ENCODE results near the gene COG8.
"Not testable (repeated sequence)": the region's sequence is repeated elsewhere in the genome, so short reads cannot be mapped to it uniquely, and the experiment has no call there.

The COG8 gene

DNA sequence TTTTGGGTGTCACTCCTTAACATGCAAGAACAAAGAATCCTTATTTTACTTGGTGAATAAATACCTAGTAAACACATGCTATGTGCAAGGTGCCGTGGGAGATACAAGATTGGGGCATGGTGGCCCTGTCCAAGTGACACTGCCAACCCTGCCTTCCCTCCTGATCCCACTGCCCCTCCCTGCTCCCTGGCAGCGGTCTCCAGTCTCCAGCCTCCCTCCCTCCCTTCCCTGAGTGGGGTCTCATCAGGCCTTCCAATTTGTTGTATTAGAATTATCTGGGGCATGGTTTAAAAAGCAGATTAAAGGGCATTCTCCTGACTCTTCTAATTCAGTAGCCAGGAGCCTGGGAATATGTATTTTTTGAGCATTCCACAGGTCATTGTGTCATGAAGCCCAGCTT, 24.7 kb upstream of the COG8 start:
- DNase-seq (ENCODE audit: insufficient read length, low spot score) (no peak), FAIRE-seq (no peak)
- TF ChIP-seq, protein P1, sequence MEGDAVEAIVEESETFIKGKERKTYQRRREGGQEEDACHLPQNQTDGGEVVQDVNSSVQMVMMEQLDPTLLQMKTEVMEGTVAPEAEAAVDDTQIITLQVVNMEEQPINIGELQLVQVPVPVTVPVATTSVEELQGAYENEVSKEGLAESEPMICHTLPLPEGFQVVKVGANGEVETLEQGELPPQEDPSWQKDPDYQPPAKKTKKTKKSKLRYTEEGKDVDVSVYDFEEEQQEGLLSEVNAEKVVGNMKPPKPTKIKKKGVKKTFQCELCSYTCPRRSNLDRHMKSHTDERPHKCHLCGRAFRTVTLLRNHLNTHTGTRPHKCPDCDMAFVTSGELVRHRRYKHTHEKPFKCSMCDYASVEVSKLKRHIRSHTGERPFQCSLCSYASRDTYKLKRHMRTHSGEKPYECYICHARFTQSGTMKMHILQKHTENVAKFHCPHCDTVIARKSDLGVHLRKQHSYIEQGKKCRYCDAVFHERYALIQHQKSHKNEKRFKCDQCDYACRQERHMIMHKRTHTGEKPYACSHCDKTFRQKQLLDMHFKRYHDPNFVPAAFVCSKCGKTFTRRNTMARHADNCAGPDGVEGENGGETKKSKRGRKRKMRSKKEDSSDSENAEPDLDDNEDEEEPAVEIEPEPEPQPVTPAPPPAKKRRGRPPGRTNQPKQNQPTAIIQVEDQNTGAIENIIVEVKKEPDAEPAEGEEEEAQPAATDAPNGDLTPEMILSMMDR (IDR thresholded peaks at IDR 0.05; ENCODE audit: insufficient read depth, missing control alignments): no peak

DNA sequence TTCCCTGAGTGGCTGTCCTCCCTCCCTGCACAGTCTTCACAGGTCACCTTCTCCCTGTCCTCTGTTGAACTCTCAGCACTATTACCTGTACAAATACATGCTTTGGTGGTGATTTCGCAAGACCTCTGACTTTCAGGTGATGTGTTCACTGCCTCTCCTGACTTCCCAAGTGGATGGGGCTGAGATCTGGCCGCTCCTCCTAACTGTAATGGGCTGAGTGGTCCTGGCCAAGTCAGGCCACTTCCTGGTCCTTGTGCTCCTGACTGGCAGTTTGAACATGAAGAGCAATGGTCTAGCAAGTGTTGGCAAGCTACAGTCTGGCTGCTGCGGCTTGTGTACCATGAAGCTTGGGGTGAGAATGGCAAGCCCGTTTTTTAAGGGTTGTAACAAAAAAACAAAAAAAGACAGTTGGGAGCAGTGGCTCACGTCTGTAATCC, 23.9 kb upstream of the COG8 start:
- TF ChIP-seq, protein P1 (IDR thresholded peaks at IDR 0.05; ENCODE audit: insufficient read depth, missing control alignments): no peak
- no peak for DNase-seq (ENCODE audit: insufficient read length, low spot score)
- FAIRE-seq: no peak

DNA sequence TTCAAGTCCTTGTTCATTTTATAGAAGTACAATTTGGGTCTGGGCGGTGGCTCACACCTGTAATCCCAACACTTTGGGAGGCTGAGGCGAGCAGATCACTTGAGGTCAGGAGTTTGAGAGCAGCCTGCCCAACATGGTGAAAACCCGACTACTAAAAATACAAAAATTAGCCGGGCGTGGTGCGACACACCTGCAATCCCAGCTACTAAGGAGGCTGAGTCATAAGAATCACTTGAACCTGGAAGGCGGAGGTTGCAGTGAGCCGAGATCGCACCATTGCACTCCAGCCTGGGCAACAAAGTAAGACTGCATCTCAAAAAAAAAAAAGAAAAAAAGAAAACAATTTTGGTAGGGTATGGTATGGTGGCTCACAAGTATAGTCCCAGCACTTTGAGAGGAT, 20.7 kb upstream of the COG8 start:
- not testable (repeated sequence) for DNase-seq (ENCODE audit: insufficient read length, low spot score); FAIRE-seq

DNA sequence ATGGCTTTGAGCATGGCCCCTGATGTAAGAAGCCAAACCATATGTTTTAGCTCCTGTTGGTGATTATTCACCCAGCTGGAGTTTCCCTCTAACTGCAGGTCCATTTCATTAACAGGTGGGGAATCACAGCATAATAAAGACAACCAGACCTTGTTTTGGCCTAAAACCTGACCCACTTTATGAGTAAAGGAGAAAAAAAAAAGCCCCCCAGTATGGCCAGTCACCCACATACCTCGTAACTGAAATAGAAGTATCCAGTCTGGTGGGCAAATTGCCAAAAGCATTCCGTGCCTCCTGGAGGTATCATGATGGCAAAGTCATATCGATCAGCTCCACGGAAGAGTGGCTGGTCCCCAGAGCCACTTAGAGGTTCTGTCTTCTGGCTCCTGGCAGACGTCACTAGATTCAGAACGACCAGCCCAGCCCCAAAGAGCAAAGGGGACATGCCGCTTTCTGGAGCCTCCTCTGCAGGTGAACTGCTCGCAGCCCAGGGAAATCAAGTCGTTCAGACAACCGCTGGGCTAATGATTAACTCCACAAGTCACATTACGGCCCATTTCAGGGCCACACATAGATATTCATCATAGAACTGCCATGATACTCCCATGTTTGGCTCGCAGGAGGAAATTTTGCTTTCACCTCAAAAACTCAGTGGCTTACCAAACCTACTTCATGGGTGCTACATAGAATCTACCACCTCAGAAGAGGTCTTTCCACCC, 12.1 kb upstream of the COG8 start, which contains the start of gene TMED6:
Gene TMED6, minus strand, starts transcription at position 478 of the 719 bp plus-strand sequence. Its CDS starts 33 bp downstream, at position 445.
- TF ChIP-seq, protein P1 (IDR thresholded peaks at IDR 0.05; ENCODE audit: insufficient read depth, missing control alignments): no peak
- FAIRE-seq: no peak
- no peak for DNase-seq (ENCODE audit: insufficient read length, low spot score)

DNA sequence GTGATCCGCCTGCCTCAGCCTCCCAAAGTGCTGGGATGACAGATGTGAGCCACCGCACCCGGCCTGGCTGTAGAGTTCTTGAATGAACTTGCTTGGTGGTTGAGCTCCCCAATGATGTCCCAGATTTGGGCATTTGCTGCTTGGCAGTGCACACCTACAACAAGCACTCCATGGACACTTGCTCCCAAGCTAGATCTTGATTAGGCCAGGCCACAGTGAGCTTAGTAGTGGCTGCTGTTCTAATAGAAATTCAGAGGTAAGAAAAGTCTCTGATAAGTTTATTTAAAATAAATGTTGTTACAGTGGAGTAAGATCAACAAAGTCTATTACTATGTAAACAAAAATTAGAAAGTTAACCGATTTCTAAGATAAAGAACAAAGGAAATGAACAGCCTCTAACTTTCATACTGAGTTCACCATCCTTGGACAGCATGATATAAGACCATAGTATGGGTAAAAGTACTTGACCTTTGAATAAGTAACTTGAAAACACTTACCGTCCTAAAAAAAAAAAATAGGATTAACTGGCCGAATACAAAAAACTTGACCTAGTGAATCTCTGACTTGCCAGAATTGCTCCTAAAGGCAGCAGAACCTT, 11.3 kb upstream of the COG8 start:
- FAIRE-seq (no peak), DNase-seq (ENCODE audit: insufficient read length, low spot score) (no peak)
- TF ChIP-seq, protein P1 (IDR thresholded peaks at IDR 0.05; ENCODE audit: insufficient read depth, missing control alignments): no peak

DNA sequence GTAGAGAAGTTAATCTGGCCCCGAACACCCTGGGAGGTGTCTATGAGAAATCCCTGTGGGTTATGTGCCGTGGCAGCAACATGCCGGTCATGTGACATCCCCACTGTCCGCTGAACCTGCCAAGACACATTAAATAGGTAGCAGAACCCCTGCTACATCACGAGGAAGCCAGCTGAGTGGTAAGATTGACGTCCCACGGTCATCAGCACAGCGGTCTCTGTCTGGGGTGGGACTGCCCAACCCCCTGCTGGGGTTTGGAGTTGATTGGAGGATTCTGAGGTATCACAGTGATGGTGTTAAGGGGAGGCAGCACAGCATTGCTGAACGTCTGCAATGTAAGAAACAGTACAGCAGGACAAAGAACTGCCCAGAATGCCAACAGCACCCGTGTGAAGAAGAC, 10.2 kb upstream of the COG8 start:
- DNase-seq (ENCODE audit: insufficient read length, low spot score): no peak
- TF ChIP-seq, protein P1 (IDR thresholded peaks at IDR 0.05; ENCODE audit: insufficient read depth, missing control alignments): no peak
- FAIRE-seq: no peak

DNA sequence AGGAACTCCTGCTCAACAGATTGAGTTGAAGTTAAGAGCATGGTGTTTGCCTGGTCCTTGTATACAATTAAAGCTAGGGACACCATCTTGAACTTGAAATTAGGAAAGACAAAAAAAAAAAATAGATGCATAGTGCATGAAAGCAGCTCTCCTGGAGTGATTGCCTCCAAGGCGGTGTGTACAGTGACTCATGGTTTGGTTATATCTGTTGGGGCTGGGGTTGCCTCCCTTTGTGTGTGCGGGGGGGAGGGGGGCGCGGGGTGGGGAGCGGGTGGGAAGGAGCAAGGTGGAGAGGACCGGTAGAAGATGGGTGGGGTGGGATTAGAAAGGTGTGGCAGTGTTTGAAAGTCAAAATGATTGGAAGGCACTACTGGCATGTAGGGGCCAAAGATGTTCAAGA, 8.9 kb upstream of the COG8 start:
- DNase-seq (ENCODE audit: insufficient read length, low spot score): no peak
- TF ChIP-seq, protein P1 (IDR thresholded peaks at IDR 0.05; ENCODE audit: insufficient read depth, missing control alignments): no peak
- no peak for FAIRE-seq
